Fibroblast of lung (primary cell): Measurements from ENCODE around the gene POLR2L.

ENCODE experiments used
- EZH2 ChIP-seq: IDR thresholded peaks from 2 replicates; pipeline ENCODE4 v1.5.1; 2012; ENCODE audit warnings: low read length, control low read depth, mild to moderate bottlenecking; ENCODE audit errors: missing control alignments
- TF ChIP-seq, protein P1 (sequence below), 2 donors: IDR thresholded peaks in 1 of 2; conservative IDR thresholded peaks in 1 of 2; 1 replicate in 1 of 2; 2 replicates in 1 of 2; pipeline ENCODE4 v1.5.1; 2011 to 2012; ENCODE audit warnings: low read length in 2 of 2, control low read depth in 1 of 2, inconsistent platforms in 1 of 2, low read depth in 1 of 2, mild to moderate bottlenecking in 1 of 2

DNA sequence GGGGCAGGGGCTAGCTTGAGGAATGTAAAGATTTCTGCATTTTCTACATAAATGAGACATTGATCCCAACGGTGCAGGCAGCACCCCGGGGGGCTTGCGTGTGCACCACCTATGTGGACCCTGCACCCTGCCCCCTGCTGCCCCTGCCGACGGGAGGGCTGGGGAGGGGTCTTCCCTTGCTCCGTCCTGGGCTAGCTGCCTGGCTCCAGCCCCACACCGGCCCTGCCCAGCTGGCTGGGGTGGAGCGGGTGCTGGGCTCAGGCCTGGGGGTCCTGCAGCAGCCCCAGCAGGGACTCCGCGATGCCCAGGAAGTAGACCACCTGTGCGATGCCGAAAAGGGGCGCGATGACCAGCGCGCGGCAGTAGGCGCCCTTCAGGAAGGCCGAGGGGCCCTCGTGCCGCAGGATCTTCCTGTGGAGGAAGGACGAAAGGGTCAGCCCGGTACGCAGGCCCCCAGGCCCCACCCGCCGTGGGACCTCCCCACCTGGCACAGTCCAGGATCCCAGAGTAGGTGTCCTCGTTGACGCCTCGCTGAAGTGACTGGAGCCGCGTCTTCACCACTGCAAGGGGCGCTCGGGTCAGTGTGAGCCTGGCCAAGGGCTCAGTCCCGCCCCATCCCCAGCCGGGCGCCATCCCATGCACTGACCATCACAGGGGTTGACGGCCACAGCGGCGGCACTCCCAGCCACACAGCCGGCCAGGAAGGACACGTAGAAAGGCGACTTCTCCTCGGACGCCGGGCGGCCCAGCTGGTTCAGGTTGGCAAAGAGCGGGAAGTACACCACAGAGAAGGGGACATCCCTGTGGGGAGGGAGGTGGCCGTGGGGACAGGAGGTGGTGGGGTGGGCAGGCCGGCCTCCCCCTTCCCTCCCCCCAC is 50.4 kb downstream of the POLR2L start:
- TF ChIP-seq, protein P1, sequence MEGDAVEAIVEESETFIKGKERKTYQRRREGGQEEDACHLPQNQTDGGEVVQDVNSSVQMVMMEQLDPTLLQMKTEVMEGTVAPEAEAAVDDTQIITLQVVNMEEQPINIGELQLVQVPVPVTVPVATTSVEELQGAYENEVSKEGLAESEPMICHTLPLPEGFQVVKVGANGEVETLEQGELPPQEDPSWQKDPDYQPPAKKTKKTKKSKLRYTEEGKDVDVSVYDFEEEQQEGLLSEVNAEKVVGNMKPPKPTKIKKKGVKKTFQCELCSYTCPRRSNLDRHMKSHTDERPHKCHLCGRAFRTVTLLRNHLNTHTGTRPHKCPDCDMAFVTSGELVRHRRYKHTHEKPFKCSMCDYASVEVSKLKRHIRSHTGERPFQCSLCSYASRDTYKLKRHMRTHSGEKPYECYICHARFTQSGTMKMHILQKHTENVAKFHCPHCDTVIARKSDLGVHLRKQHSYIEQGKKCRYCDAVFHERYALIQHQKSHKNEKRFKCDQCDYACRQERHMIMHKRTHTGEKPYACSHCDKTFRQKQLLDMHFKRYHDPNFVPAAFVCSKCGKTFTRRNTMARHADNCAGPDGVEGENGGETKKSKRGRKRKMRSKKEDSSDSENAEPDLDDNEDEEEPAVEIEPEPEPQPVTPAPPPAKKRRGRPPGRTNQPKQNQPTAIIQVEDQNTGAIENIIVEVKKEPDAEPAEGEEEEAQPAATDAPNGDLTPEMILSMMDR (conservative IDR thresholded peaks at IDR 0.05 in 1 of 2, IDR thresholded peaks at IDR 0.05 in 1 of 2; ENCODE audit: low read depth in 1 of 2, low read length in 2 of 2), result no peak
- TF ChIP-seq EZH2, result no peak
